MM.1S (cell line): ENCODE measurements around the gene PRXL2A.

ENCODE experiments used
- DNase-seq: peaks from one replicate; pipeline ENCODE4 v3.0.0-alpha.2; 2015
- H2AFZ ChIP-seq: fragments of 300-600 bp; sonication (generic); 2 replicates; pipeline ENCODE4 v1.6.0; 2016; ENCODE audit warnings: antibody characterized with exemption, low read length
- H3F3A ChIP-seq: fragments of 300-600 bp; sonication (generic); 2 replicates; pipeline ENCODE4 v1.6.1; 2016; ENCODE audit warnings: mild to moderate bottlenecking, antibody characterized with exemption, low read length, moderate library complexity, mixed read lengths; ENCODE audit not compliant: insufficient read depth
- H3K27ac ChIP-seq: fragments of 300-600 bp; sonication (generic); 2 replicates; pipeline ENCODE4 v1.5.1; 2016; ENCODE audit warnings: mild to moderate bottlenecking, low read length
- H3K27me3 ChIP-seq: fragments of 300-600 bp; sonication (generic); replicated peaks from 2 replicates; pipeline ENCODE4 v1.6.0; 2016; ENCODE audit warnings: low read length; ENCODE audit not compliant: insufficient read depth
- H3K36me3 ChIP-seq: fragments of 300-600 bp; sonication (generic); replicated peaks from 2 replicates; pipeline ENCODE4 v1.6.1; 2016; ENCODE audit warnings: mild to moderate bottlenecking, low read length, mixed read lengths; ENCODE audit not compliant: insufficient read depth
- H3K4me1 ChIP-seq: fragments of 300-600 bp; sonication (generic); 2 replicates; pipeline ENCODE4 v1.6.1; 2016; ENCODE audit warnings: low read length, mixed read lengths
- H3K4me2 ChIP-seq: fragments of 300-600 bp; sonication (generic); 2 replicates; pipeline ENCODE4 v1.6.0; 2016; ENCODE audit warnings: low read depth, low read length
- H3K4me3 ChIP-seq: fragments of 300-600 bp; sonication (generic); 2 replicates; pipeline ENCODE4 v1.5.1; 2016; ENCODE audit warnings: low read length, mixed read lengths
- H3K79me2 ChIP-seq: fragments of 300-600 bp; sonication (generic); 2 replicates; pipeline ENCODE4 v1.6.1; 2016; ENCODE audit warnings: mixed run types, low read length, mixed read lengths
- H3K9ac ChIP-seq: fragments of 300-600 bp; sonication (generic); 2 replicates; pipeline ENCODE4 v1.6.1; 2016; ENCODE audit warnings: low read length, mixed read lengths
- H3K9me2 ChIP-seq: fragments of 300-600 bp; sonication (generic); replicated peaks from 2 replicates; pipeline ENCODE4 v1.6.1; 2016; ENCODE audit warnings: mild to moderate bottlenecking, low read length, mixed read lengths; ENCODE audit not compliant: insufficient read depth
- H3K9me3 ChIP-seq: fragments of 300-600 bp; sonication (generic); replicated peaks from 2 replicates; pipeline ENCODE4 v1.6.1; 2016; ENCODE audit warnings: mild to moderate bottlenecking, low read length, mixed read lengths; ENCODE audit not compliant: insufficient read depth
- H4K20me1 ChIP-seq: fragments of 300-600 bp; sonication (generic); 2 replicates; pipeline ENCODE4 v1.6.1; 2016; ENCODE audit warnings: mild to moderate bottlenecking, low read length, moderate library complexity, mixed read lengths; ENCODE audit not compliant: insufficient read depth
- EZH2 ChIP-seq: fragments of 300-600 bp; sonication (generic); optimal IDR thresholded peaks from 2 replicates; pipeline ENCODE3; 2017; ENCODE audit warnings: low read depth, mild to moderate bottlenecking, antibody characterized with exemption, low read length, mixed read lengths
- EZH2phosphoT487 ChIP-seq: fragments of 300-600 bp; sonication (generic); IDR thresholded peaks from 2 replicates; pipeline ENCODE4 v1.6.1; 2018; ENCODE audit warnings: antibody characterized with exemption, low read length
- TF ChIP-seq, protein P1 (sequence below): fragments of 300-600 bp; sonication (generic); IDR thresholded peaks from 2 replicates; pipeline ENCODE4 v1.5.1; 2016; ENCODE audit warnings: antibody characterized with exemption, low read length, mixed read lengths

Gene PRXL2A

DNA sequence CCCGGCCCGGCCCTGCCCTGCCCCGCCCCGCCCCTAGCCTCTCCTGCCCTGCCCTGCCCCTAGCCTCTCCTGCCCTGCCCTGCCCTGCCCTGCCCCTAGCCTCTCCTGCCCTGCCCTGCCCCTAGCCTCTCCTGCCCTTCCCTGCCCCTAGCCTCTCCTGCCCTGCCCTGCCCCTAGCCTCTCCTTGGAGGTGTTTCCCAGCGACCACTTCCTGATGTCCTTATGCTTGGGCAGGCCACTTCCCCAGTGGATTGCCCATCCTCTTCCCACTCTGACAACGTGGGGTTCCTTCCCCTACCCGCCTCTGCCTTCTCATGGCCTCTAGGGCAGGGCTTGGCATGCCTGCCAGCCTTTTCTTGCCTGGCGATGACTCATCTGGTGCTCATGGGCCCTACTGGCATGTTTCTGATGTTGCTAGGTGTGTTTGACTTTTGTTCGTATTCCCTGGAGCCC lies 21.2 kb downstream of the PRXL2A start:
- Histone ChIP-seq H3K4me2 (no peak overlapping the region), H2AFZ (no peak overlapping the region)
- DNase-seq = no peak

DNA sequence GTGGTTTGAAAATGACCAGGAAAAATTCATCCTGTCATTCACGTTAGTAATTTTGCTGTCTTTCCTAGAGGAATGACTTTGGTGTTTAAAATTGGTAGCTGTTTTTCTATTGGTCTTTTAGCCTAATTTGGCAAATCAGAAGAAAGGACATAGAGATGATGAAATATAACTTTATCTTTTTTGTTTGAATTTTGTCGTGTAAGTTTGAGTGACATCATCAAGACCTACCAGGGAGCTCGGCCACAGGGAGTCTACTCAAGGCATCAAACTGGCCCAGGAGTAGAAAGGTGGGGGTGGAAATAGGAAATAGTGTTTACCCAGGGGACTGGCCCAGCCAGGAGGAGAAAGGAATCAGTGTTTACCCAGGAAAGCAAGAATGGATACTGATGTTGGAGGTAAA lies 24.8 kb downstream of the PRXL2A start:
- Histone ChIP-seq H3K9me2 (no peaks in the 10 kb centered on the region), H3K36me3 (no peaks in the 10 kb centered on the region), H3K9ac (no peak overlapping the region), H3K4me2 (no peak overlapping the region), H2AFZ (no peak overlapping the region), H3K79me2 (no peaks in the 10 kb centered on the region), H3K4me1 (peaks cover 6% of the 10 kb centered on the region; the same call in 1 of the 2 replicates), H4K20me1 (no peaks in the 10 kb centered on the region), H3K4me3 (no peak overlapping the region), H3K27me3 (no peaks in the 10 kb centered on the region), H3K27ac (no peak overlapping the region), H3K9me3 (no peaks in the 10 kb centered on the region), H3F3A (no peaks in the 10 kb centered on the region)
- TF ChIP-seq EZH2phosphoT487 (no peak), EZH2 (no peak)
- TF ChIP-seq, protein P1, sequence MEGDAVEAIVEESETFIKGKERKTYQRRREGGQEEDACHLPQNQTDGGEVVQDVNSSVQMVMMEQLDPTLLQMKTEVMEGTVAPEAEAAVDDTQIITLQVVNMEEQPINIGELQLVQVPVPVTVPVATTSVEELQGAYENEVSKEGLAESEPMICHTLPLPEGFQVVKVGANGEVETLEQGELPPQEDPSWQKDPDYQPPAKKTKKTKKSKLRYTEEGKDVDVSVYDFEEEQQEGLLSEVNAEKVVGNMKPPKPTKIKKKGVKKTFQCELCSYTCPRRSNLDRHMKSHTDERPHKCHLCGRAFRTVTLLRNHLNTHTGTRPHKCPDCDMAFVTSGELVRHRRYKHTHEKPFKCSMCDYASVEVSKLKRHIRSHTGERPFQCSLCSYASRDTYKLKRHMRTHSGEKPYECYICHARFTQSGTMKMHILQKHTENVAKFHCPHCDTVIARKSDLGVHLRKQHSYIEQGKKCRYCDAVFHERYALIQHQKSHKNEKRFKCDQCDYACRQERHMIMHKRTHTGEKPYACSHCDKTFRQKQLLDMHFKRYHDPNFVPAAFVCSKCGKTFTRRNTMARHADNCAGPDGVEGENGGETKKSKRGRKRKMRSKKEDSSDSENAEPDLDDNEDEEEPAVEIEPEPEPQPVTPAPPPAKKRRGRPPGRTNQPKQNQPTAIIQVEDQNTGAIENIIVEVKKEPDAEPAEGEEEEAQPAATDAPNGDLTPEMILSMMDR = no peak
- DNase-seq = no peak

More for the DNA sequence above, 21.2 kb downstream of the PRXL2A start:
- no peak for TF ChIP-seq EZH2
- TF ChIP-seq, protein P1 = no peak
- TF ChIP-seq EZH2phosphoT487 = no peak
- Histone ChIP-seq H3F3A (no peaks in the 10 kb centered on the region), H4K20me1 (no peaks in the 10 kb centered on the region), H3K27me3 (no peaks in the 10 kb centered on the region), H3K36me3 (no peaks in the 10 kb centered on the region), H3K4me3 (no peak overlapping the region), H3K9me3 (no peaks in the 10 kb centered on the region), H3K4me1 (no peaks in the 10 kb centered on the region), H3K79me2 (no peaks in the 10 kb centered on the region), H3K9ac (no peak overlapping the region), H3K27ac (no peak overlapping the region), H3K9me2 (no peaks in the 10 kb centered on the region)

DNA sequence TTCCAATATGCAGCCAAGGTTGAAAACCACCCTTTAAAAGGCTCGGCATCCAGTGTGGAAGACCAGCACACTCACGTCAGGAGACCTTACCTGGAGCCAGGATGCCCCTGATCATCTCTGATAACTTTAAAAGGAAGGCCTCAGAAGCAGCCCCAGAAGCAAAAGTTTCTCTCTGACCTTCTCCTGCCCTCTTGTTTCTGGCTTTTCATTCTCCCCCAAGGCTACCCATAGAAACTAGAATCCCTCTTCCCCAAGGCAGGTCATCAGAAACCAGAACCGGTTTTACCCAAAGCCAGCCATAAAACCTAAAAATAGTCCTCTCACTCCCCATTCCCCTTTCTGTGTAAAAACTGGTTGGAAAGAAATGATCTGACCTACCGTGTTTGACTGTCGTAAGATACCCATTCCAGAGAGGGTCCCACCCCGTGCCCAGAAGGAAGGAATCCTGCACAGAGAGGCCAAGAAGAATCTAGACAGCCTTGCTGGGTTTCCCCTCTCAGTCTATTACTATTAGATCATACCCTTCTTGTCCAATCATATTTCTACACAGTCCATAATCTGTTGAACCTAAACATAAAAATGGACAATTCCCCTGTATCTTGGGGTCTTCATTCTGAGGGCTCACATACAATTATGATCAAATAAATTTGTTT lies 28.2 kb downstream of the PRXL2A start:
- peaks cover 6% of the 10 kb centered on the region; the same call in 1 of the 2 replicates for H3K4me1 ChIP-seq
- no peaks in the 10 kb centered on the region for H3F3A ChIP-seq
- H3K9me3 ChIP-seq = no peaks in the 10 kb centered on the region
- H4K20me1 ChIP-seq = no peaks in the 10 kb centered on the region
- H2AFZ ChIP-seq = no peak overlapping the region
- no peaks in the 10 kb centered on the region for H3K79me2 ChIP-seq
- TF ChIP-seq EZH2 = no peak
- TF ChIP-seq EZH2phosphoT487 = no peak
- TF ChIP-seq, protein P1 = no peak
- no peaks in the 10 kb centered on the region for H3K36me3 ChIP-seq
- H3K4me3 ChIP-seq = no peak overlapping the region
- H3K4me2 ChIP-seq = no peak overlapping the region
- no peak for DNase-seq
- H3K9me2 ChIP-seq = no peaks in the 10 kb centered on the region
- no peaks in the 10 kb centered on the region for H3K27me3 ChIP-seq
- H3K9ac ChIP-seq = no peak overlapping the region
- no peak overlapping the region for H3K27ac ChIP-seq
